ENCODE data around the gene ST6GALNAC5.

Gene ST6GALNAC5

GRCh38 chr1:76957961-76958360, 90.7 kb downstream of the ST6GALNAC5 start:
- Histone ChIP-seq H3K27ac (ENCODE audit: low read length) (no peak overlapping the region), H3K9ac (ENCODE audit: low read length) (no peak overlapping the region), H3K9me2 (replicated peaks; ENCODE audit: insufficient read depth, low read length) (no peaks in the 10 kb centered on the region), H2AFZ (ENCODE audit: low read length) (no peak overlapping the region), H3F3A (ENCODE audit: insufficient read depth, low read length) (no peaks in the 10 kb centered on the region), H3K36me3 (replicated peaks; ENCODE audit: insufficient read depth, low read length) (no peaks in the 10 kb centered on the region), H3K4me1 (ENCODE audit: low read length) (no peaks in the 10 kb centered on the region), H3K27me3 (replicated peaks; ENCODE audit: insufficient read depth, low read length) (no peaks in the 10 kb centered on the region), H3K79me2 (ENCODE audit: low read length) (no peaks in the 10 kb centered on the region), H3K4me2 (ENCODE audit: low read depth, low read length) (no peak overlapping the region), H3K4me3 (ENCODE audit: low read length) (no peak overlapping the region), H3K9me3 (replicated peaks; ENCODE audit: insufficient read depth, low read length) (no peaks in the 10 kb centered on the region), H4K20me1 (ENCODE audit: insufficient read depth, low read length) (no peaks in the 10 kb centered on the region)
- no peak for DNase-seq
- TF ChIP-seq EZH2 (optimal IDR thresholded peaks at IDR 0.05; ENCODE audit: low read depth, low read length), result no peak
- TF ChIP-seq, protein P1, sequence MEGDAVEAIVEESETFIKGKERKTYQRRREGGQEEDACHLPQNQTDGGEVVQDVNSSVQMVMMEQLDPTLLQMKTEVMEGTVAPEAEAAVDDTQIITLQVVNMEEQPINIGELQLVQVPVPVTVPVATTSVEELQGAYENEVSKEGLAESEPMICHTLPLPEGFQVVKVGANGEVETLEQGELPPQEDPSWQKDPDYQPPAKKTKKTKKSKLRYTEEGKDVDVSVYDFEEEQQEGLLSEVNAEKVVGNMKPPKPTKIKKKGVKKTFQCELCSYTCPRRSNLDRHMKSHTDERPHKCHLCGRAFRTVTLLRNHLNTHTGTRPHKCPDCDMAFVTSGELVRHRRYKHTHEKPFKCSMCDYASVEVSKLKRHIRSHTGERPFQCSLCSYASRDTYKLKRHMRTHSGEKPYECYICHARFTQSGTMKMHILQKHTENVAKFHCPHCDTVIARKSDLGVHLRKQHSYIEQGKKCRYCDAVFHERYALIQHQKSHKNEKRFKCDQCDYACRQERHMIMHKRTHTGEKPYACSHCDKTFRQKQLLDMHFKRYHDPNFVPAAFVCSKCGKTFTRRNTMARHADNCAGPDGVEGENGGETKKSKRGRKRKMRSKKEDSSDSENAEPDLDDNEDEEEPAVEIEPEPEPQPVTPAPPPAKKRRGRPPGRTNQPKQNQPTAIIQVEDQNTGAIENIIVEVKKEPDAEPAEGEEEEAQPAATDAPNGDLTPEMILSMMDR (IDR thresholded peaks at IDR 0.05; ENCODE audit: low read length), result no peak
- TF ChIP-seq EZH2phosphoT487 (IDR thresholded peaks at IDR 0.05; ENCODE audit: low read length), result no peak

- Histone ChIP-seq H4K20me1 (ENCODE audit: insufficient read depth, low read length) (no peaks in the 10 kb centered on the region), H3K36me3 (replicated peaks; ENCODE audit: insufficient read depth, low read length) (no peaks in the 10 kb centered on the region), H2AFZ (ENCODE audit: low read length) (no peak overlapping the region), H3K79me2 (ENCODE audit: low read length) (no peaks in the 10 kb centered on the region), H3K9me2 (replicated peaks; ENCODE audit: insufficient read depth, low read length) (no peaks in the 10 kb centered on the region), H3K27ac (ENCODE audit: low read length) (no peak overlapping the region), H3K4me2 (ENCODE audit: low read depth, low read length) (no peak overlapping the region), H3K4me3 (ENCODE audit: low read length) (no peak overlapping the region), H3K27me3 (replicated peaks; ENCODE audit: insufficient read depth, low read length) (no peaks in the 10 kb centered on the region), H3K9ac (ENCODE audit: low read length) (no peak overlapping the region), H3F3A (ENCODE audit: insufficient read depth, low read length) (no peaks in the 10 kb centered on the region), H3K4me1 (ENCODE audit: low read length) (no peaks in the 10 kb centered on the region), H3K9me3 (replicated peaks; ENCODE audit: insufficient read depth, low read length) (no peaks in the 10 kb centered on the region)
- TF ChIP-seq, protein P1 (IDR thresholded peaks at IDR 0.05; ENCODE audit: low read length), result no peak
- TF ChIP-seq EZH2phosphoT487 (IDR thresholded peaks at IDR 0.05; ENCODE audit: low read length), result no peak
- no peak for DNase-seq
Observed at GRCh38 chr1:76958828-76959227, 91.5 kb downstream of the ST6GALNAC5 start.

GRCh38 chr1:76959556-76959955, 92.3 kb downstream of the ST6GALNAC5 start:
- H3K79me2 ChIP-seq (ENCODE audit: low read length), result no peaks in the 10 kb centered on the region
- H3K4me1 ChIP-seq (ENCODE audit: low read length), result no peaks in the 10 kb centered on the region
- no peak for DNase-seq
- no peak overlapping the region for H2AFZ ChIP-seq (ENCODE audit: low read length)
- H3K27ac ChIP-seq (ENCODE audit: low read length), result no peak overlapping the region
- H3K36me3 ChIP-seq (replicated peaks; ENCODE audit: insufficient read depth, low read length), result no peaks in the 10 kb centered on the region
- no peaks in the 10 kb centered on the region for H3K9me3 ChIP-seq (replicated peaks; ENCODE audit: insufficient read depth, low read length)
- H3K4me2 ChIP-seq (ENCODE audit: low read depth, low read length), result no peak overlapping the region
- no peaks in the 10 kb centered on the region for H3F3A ChIP-seq (ENCODE audit: insufficient read depth, low read length)
- no peak overlapping the region for H3K4me3 ChIP-seq (ENCODE audit: low read length)
- H3K9ac ChIP-seq (ENCODE audit: low read length), result no peak overlapping the region
- TF ChIP-seq EZH2phosphoT487 (IDR thresholded peaks at IDR 0.05; ENCODE audit: low read length), result no peak
- TF ChIP-seq EZH2 (optimal IDR thresholded peaks at IDR 0.05; ENCODE audit: low read depth, low read length), result no peak
- TF ChIP-seq, protein P1 (IDR thresholded peaks at IDR 0.05; ENCODE audit: low read length), result no peak
- H3K27me3 ChIP-seq (replicated peaks; ENCODE audit: insufficient read depth, low read length), result no peaks in the 10 kb centered on the region
- no peaks in the 10 kb centered on the region for H4K20me1 ChIP-seq (ENCODE audit: insufficient read depth, low read length)
- no peaks in the 10 kb centered on the region for H3K9me2 ChIP-seq (replicated peaks; ENCODE audit: insufficient read depth, low read length)

Measured in MM.1S (cell line).